GM10847 (cell line): Measurements from ENCODE around the gene PADI2.

Experiments
- POLR2A ChIP-seq: IDR thresholded peaks from 2 replicates; pipeline ENCODE4 v1.6.1; 2011; ENCODE audit not compliant: insufficient read length; ENCODE audit errors: extremely low read depth

The PADI2 gene

GRCh38 chr1:17149771-17150170 is 30.5 kb upstream of the PADI2 start:
- TF ChIP-seq POLR2A: no peak

GRCh38 chr1:17148950-17149608 is 29.8 kb upstream of the PADI2 start:
- TF ChIP-seq POLR2A: no peak

- no peak for TF ChIP-seq POLR2A
Measured at GRCh38 chr1:17145648-17146047, 26.4 kb upstream of the PADI2 start.

- TF ChIP-seq POLR2A: no peak
Measured at GRCh38 chr1:17143760-17144159, 24.5 kb upstream of the PADI2 start.

- TF ChIP-seq POLR2A: no peak
Measured at GRCh38 chr1:17141441-17142197, 22.4 kb upstream of the PADI2 start.

GRCh38 chr1:17140279-17140678 is 21.0 kb upstream of the PADI2 start:
- TF ChIP-seq POLR2A: no peak

GRCh38 chr1:17139637-17140036 is 20.4 kb upstream of the PADI2 start:
- TF ChIP-seq POLR2A: no peak

- TF ChIP-seq POLR2A: no peak
Measured at GRCh38 chr1:17137441-17137840, 18.2 kb upstream of the PADI2 start.

- no peak for TF ChIP-seq POLR2A
Measured at GRCh38 chr1:17136936-17137335, 17.7 kb upstream of the PADI2 start.

GRCh38 chr1:17136145-17136544 is 16.9 kb upstream of the PADI2 start:
- TF ChIP-seq POLR2A: no peak

- TF ChIP-seq POLR2A: no peak
Measured at GRCh38 chr1:17135530-17135929, 16.3 kb upstream of the PADI2 start.

- no peak for TF ChIP-seq POLR2A
Measured at GRCh38 chr1:17134724-17135123, 15.5 kb upstream of the PADI2 start.

- no peak for TF ChIP-seq POLR2A
Measured at GRCh38 chr1:17134034-17134433, 14.8 kb upstream of the PADI2 start.

GRCh38 chr1:17130138-17130635 is 10.9 kb upstream of the PADI2 start:
- TF ChIP-seq POLR2A: no peak

- no peak for TF ChIP-seq POLR2A
Measured at GRCh38 chr1:17128361-17128760, 9.1 kb upstream of the PADI2 start.

GRCh38 chr1:17125756-17126237 is 6.5 kb upstream of the PADI2 start:
- no peak for TF ChIP-seq POLR2A

GRCh38 chr1:17123196-17124045 is 4.2 kb upstream of the PADI2 start:
- no peak for TF ChIP-seq POLR2A
